HG03520 (cell line): ENCODE data around the gene EPHB2.
"Not testable (repeated sequence)": the region's sequence is repeated elsewhere in the genome, so short reads cannot be mapped to it uniquely, and the experiment has no call there.

ENCODE experiments used
- ATAC-seq: cut with Tn5 transposase; IDR thresholded peaks from one replicate; pipeline ENCODE4 v1.9.1; 2021; ENCODE audit warnings: mild to moderate bottlenecking, moderate library complexity; ENCODE audit not compliant: unreplicated experiment

EPHB2 gene

GRCh38 chr1:22689505-22689904, 21.1 kb upstream of the EPHB2 start:
- ATAC-seq, result no peak

DNA sequence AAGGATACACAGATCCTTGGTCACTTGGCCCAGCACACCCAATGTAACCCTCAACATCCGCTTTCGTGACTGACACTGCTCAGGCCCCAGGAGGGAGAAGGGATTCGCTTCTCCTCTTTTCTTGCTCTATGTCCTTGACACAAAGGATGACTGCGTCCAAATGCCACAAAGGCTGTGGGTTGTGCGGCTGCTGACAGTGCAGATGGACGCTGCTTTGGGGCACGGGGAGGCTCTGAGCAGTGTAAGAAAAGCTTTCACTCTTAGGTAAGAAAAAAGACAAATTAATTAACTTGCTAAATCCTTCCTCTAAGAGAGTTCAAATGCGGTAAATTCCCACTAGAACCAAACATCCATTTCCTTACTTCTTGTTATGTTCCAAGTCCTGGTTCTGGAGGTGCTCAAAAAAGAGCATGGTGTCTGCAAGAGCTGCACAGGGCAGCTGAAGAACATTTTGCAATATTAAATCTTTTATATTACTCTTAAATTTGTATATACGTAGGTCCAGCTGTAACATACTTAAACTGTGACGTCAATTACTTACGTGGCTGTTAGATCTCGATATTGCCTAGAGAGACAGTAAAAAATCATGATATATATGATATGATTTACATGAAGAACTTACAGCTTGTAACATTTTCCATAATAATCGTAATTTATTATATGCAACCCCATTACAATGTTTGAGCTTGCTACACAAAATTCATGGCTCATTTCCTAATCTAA, 19.4 kb upstream of the EPHB2 start:
- ATAC-seq, result no peak

GRCh38 chr1:22694172-22694571, 16.5 kb upstream of the EPHB2 start:
- no peak for ATAC-seq

GRCh38 chr1:22696610-22697009, 14.0 kb upstream of the EPHB2 start:
- no peak for ATAC-seq

- ATAC-seq, result no peak
These were observed 12.7 kb upstream of the EPHB2 start for GRCh38 chr1:22697980-22698379.

DNA sequence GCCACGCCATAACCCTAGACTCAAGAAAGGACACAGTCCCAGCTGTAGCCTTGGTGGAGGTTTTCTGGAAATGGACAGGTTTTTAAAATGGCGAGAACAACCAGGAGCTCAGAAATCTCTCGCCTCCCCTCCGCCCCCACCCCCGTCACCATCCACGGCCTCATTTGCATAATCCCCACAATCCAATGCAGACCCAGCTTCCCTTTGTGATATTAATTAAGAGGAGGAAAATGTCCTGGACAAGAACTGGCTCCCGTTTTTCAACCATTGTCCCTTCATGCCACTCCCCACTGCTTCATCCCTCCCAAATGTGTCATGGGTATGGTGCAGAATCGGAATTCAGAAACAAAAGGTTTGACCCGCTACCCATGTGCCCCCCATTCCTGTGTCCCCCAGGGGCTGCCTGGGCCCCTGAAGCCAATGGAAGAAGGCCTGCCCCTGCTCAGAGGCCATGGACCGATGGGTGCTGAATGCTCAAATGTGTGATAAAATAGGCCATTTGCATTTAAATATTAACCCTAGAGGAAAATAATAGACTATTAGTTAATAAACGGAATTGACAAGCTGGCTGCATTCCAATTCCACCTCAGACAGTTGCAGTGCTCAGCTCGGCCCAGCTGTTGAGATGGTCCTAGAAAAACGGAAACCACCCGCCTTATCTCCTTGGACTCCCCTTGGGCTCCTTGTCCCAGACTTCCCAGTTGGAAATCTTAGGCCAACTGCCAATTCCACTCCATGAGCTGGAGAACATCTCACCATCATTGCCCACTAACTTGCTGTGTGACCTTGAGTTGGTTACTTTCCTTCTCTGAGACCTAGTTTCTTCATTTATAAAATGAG, 10.7 kb upstream of the EPHB2 start:
- no peak for ATAC-seq

DNA sequence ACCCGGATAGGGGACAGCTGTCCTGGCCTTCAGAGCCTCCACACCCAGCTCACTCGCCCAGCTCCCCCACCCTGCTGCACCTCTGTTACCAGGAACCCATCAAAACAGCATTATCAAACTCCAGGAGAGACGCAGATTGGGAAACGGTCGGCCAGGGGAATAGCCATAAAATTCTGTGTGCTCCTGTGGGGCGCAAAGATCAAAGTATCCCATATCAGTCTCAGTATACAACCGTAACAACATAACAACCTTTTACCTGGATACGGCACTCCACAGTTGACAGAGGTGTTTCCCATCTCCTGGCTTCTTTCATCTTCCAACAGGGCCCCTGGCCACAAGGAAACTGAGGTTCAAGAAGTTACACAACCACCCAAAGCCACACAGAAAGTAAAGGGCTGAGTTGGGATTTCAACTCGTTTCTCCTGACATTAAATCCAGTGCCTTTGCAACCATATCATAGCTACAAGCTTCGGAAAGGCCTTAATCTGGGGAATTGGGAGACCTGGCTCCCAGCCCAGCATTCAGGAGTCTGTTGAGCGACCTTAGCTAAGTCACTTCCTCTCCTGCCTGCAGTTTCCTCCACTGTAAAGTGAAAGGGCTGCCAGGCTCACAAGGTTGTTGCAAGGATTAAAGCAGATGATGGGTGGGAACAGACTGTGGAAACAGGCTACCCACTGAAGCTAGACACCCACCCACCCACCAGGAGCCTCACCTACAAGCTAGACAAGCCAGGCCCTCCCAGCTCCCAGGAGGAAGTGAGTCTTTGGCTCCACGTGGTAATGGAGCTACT, 8.1 kb upstream of the EPHB2 start:
- no peak for ATAC-seq

- peak; percentile 58 for ATAC-seq
These were observed 6.1 kb upstream of the EPHB2 start for GRCh38 chr1:22704440-22705067.

DNA sequence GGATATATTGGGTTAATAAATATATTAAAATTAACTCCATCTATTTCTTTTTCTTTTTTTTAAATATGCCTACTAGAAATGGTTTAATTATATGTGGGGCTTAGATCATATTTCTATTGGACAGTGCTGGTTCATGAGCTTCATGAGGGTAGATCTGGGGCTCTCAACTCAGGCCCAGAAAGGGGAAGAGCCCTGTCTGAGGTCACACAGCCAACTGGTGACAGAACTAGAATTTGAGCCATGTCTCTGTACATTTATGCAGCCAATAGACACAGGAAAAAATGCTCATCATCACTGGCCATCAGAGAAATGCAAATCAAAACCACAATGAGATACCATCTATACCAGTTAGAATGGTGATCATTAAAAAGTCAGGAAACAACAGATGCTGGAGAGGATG, 5.1 kb upstream of the EPHB2 start:
- no peak for ATAC-seq

DNA sequence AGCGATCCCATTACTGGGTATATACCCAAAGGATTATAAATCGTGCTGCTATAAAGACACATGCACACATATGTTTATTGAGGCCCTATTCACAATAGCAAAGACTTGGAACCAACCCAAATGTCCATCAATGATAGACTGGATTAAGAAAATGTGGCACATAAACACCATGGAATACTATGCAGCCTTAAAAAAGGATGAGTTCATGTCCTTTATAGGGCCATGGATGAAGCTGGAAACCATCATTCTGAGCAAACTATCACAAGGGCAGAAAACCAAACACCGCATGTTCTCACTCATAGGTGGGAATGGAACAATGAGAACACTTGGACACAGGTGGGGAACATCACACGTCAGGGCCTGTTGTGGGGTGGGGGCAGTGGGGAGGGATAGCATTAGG, 4.5 kb upstream of the EPHB2 start:
- ATAC-seq, result not testable (repeated sequence)

GRCh38 chr1:22708777-22709176, 1.9 kb upstream of the EPHB2 start:
- no peak for ATAC-seq

DNA sequence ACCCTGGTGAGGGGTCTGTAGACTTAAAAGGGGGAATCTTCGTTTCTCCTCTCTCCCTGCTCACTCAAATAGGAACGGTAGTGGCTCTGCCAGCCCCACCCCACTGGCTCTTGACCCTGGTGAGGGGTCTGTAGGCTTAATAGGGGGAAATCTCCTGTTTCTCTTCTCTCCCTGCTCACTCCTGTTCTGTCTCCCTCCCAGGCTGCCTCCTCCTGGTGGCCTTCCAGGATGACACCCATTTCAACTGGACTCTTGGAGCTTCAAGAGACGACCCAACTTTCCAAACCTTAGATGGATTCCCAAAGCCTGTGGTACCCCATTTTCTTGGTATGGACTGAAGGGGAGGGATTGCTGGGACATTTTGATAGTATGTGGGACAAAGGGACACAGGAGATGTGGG, 1.4 kb upstream of the EPHB2 start:
- ATAC-seq, result no peak

DNA sequence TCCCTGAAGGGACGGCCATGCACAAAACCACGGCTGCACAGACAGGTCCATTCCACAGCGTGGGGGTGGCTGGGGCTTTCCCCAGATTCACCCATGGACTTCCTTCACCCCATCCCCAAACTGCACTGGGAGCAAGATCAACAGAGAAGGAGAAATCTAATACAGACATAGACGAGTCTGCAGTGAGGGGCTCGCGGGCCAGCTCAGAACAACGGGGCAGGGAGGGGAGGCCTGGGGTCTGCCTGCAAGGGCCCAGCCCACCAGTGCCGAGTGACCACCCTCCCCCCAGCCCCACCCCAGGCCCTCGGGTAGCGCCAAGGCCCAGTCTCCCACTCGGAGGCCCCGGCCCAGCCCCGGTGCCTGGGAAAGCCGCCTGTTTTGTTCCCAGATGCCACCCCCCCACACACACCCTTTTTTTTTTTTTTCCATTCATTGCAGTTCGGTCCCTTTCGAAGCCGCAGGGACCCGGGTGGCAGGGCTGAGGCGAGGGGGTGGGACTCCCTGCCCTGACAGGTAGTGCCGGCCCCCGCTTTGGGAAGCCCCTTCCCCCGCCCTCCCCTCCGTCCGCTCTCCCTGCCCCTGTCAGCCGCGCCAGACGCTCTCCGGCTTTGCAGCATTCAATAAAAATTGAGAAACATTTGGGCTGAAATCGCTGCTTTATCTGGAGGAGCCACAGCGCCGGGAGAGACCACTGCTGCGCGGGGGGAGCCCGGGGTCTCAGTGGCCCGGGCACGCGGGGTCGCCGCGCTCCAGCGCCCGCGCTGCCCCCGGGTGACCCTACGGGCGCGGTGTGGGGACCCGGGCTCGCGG, 543 bp upstream of the EPHB2 start:
- ATAC-seq, result no peak

- ATAC-seq, result no peak
These were observed 432 bp downstream of the EPHB2 start for GRCh38 chr1:22711071-22711470.

GRCh38 chr1:22711591-22712501, 1.2 kb downstream of the EPHB2 start:
- no peak for ATAC-seq

DNA sequence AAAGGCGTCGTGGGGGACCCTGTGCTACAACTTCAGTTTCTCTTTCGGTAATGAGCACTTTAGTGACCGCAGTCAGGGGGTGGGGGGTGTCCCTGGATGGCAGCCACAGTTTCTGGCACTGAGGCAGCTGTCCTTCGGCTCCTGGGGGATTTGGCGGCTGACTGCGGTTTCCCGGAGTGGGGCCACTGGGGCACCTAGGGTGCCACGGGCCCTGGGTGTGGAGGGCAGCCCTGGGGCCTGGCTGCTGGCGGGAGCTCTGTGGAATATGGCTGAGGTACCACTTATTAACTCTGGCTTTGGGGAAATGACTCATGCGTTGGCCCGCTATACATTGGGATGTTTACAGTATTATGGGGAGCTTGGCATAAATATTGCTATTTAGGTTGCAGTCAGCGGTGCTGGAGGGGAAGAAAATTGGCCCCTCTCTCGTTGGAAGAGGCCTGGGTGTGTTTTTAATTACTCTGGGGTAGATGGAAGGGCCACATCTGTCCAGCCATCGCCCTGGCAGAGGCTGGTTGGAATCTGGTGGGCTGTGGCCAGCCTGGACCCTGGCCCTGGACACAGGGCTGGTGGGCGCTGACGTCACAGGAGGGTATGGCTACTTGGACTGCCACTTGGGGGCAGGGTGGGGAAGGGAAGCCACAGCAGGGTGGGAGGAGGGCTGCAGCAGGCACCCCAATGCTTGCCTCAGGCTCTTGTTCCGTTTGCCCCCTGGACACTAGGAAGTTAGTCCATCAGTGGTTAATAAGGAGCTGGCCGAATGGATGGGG, 2.0 kb downstream of the EPHB2 start:
- peak; percentile 43 for ATAC-seq

DNA sequence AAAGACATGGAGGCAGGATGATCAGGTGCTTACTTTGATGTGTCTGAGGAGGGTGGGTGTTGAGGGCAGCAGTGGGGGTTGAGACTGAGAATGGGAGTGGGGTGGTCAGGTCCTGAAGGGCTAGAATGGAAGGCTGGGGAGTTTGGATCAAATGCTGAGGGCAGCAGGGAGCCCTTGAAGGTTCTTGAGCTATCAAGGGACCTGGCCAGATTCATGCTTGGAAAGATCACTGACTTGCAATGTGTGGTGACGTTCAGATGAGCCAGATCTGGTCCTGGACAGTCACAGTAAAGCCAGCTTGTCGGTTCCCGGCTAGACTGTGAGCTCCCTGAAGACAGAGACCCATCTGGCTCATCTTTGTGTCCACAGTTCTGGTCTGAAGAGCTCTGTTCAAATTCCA, 3.8 kb downstream of the EPHB2 start:
- ATAC-seq, result no peak

DNA sequence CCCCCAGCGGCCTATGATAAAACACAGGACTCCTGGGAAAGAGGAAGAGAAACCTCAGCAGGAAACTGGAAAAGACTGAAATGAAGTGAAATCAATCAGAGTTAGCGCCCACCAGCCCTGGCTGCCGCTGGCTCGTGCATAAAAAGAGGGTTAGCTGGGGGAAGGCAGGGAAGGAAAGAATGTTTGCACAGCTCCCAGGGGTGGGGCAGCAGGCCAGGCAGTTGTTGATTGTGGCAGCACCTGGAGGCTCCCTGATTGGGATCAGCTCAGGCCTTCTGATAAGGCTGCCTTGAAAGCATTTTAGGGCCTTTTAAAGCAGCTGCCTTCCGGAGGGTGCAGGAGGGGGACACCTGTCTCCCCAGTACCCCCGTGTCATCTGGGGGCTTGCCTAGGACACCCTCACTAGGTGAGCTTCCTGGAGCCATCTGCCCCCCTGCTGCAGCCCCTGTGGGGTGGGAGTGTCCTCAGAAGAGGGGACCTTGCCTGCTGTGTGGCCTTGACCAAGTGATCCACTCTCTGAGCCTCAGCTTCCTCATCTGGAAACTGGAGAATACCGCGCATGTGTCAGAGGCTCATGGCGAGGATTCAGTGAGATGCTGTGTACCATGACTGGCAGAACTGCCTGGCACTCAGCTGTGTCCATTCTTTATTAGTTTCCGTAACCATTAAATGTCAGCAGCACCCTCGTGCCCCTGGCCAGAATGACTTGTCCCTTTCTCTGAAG, 6.6 kb downstream of the EPHB2 start:
- ATAC-seq, result no peak
